Activated CD8-positive, alpha-beta memory T cell treated with anti-CD3 and anti-CD28 coated beads for 4 hours (primary cell): ENCODE results near the gene RASSF8.

ENCODE experiments used
- DNase-seq, 2 donors: peaks; one replicate each; pipeline ENCODE4 v3.0.0-alpha.2; 2020; ENCODE audit warnings: low read depth in 2 of 2

RASSF8 gene

DNA sequence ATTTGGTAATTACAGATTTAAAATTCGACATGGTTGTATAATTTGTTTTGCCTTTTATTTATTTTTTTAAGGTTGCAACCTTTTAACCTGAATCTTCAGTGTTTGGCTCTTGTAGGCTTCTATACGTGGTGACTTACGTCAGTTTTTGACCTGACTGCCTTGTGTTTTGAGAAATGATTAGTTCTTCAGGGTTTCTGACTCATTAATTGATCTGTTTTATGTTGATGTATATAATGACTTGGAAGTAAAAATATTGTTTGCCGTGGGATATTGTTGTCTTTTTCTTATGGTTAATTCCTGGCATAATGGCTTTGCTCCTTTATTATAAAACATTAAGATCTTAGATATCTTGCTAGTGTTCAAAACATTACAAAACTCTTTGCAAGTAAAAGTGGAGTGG, 2.5 kb downstream of the RASSF8 start:
- no peak for DNase-seq

DNA sequence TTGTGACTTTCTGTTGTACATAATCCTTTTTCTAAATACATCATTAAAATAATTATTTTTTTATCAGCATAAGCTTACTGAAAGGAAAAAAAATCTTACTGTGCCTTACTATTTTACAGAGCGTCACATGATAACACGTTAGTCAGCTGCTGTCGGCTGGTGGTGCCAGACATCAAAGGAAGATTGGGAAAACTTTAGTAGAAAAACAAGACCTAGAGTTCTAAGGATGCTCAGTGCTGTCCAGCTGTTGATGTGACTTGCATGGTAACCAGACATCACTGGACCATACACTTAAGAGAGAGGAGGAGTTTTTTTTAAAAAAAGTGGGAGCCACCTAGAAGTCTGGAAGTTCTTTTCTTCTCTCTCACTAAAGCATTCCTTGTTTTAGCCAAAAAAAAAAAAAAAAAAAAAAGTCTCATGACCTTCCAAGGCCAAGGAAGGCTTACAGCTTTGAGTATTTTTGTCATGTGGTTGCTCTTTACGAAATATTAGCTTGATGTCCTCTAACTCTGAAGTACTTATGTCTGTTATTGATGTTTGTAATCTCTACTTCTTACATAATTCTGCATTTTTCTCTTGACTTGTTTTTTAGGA, 4.5 kb downstream of the RASSF8 start:
- DNase-seq, result no peak

DNA sequence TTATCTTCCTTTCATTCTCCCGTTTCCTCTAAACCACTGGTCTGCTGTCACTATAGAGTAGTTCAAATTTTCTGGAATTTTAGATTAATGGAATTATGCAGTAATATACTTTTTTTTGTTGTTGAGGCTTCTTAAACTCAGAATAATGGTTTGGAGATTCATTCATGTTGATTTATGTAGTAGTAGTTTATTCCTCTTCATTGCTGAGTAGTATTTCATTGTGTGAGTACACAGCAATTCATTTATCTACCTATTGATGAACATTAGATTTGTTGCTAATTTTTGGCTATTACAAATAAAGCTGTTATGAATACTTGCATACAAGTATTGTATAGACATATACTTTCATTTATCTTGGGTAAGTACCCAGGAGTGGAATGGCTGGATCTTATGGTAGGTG, 7.2 kb downstream of the RASSF8 start:
- DNase-seq, result no peak

DNA sequence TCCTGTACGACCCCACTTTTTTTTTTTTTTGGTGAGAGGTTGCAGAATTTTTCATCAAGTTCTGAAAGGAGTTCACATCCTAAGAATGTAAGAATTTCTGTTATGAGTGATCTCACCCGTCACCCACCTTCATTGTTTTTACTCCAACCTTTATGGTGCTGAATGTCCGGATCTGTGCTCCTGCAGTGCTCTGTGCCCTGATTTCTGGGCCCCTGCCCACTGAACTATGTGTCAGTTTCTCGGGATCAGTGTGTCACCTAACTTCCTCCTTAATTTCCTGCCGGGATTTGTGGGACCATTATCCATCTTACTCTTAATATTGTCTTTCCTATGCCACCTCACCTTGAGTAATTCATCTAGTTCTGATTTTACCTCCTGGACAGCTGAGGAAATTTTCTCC, 11.6 kb downstream of the RASSF8 start:
- no peak for DNase-seq

DNA sequence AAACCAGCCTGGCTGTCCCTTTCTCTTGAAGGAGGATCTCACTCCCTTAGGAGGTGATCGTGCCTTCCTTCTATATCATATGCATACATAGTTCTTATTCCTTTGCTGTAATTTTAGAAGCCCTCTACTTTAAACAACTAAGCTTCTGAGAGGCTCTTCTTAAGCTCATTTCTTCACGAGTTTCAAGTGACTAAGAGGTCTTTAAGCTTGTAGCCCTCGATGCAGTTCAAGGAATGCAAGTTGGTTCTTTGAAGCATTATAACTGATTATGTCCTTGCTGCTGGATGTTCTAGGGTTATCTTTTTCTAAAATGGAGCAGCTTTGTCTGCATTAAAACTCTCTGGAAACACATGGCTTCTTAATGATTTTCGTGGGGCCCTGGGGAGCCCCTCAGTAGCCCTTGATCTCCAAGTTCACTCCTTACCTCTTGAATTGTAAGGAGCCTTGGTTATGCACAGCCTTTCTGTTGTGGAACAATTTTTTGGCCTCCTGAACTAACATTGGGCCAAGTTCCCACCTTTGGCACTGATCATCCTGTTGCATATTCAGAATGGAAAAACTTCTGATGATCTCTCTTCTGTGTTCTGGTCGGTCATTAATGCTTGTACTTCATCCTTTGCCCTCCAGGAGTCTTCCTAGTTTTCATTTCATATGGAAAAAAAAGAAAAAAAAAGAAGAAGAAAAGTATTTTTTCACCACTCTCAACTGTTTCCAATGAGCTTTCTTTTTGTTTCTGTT, 12.6 kb downstream of the RASSF8 start:
- no peak for DNase-seq

DNA sequence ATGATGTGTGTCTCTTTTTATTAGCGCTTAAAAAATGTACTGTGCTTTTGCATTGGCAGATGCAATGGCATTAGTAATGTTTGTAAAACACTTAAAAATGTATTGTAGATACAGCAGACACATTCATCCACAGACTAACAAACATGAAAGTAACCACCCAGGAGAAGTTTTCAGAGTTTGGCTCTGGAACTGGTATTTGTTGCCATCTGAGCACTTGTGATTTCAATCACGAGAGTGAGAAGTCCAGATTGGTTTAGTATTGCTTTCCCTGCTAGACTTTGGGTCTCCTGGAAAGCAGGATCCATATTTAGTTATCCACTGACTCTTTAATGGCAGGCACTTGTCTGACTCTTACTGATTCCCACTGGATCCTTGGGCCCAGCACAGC, 13.2 kb downstream of the RASSF8 start:
- DNase-seq, result no peak

DNA sequence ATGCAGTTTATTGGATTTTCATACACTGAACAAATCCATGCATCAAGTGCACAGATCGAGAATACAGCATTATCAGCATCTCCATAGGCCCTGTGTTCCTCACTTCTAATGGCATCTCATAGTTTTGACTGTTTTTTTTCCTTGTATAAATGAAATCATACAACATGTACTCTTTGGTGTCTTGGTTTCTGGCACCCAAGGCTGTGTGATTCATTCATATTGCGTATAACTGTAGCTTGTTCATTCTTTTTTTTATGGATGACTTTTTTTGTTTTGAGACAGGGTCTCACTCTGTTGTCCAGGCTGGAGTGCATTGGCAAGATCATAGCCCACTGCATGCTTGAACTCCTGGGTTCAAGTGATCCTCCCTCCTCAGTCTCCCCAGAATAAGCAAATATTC, 14.3 kb downstream of the RASSF8 start:
- no peak for DNase-seq

DNA sequence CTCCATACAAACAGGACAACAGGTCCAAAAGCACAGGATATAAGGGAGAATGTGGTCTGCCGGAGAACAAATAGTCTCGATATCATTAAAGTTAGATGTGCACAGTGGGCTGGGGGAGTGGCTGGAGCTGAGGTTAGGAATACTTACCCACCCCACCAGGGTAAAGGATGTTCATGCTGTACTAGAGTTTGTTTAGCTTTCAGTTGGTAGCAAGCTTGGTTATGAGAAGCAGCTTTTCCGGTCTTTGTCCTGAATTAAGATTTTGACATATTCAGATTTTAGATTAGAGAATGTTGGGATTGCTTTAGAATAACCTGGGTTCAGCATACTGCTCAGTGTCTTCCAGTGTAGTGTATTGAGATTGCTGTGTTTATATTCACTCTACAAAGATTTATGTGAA, 16.7 kb downstream of the RASSF8 start:
- no peak for DNase-seq

DNA sequence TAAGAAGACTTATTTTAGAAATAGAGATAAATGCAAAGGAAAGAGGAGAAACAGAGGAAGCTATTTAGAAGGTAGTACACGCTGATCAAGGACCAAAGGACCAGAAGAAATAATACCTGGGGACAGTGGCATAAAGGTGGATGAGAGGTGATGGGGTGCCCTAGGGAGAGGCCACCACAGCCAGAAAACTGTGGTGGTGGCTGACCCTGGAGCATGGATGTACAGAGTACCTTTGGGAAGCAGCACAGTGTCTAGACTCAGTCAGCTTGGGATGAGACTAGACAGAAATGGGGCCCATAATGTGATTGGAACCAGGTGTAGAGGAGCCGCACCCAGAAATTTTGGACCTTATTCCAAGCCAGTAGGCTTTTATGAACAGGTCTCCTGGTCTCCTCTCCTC, 17.2 kb downstream of the RASSF8 start:
- DNase-seq, result no peak

DNA sequence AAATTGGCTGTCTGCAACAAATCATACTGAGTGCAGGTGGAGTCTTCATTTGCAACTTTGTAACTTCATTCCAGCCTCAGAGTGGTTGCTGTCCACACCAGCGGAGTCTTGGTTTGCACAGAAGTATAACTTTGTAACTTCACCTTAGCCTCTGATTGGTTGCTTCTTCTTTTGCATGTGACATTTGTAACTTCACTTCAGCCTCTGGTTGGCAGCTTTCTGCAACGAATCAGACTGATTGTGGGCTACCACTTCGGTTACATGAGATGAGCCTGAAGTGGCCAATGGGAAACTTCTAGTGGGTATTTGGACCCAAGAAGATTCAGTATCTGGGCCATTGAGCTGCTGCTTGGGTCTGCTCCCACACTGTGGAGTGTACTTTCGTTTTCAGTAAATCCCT, 17.8 kb downstream of the RASSF8 start:
- DNase-seq, result no peak

DNA sequence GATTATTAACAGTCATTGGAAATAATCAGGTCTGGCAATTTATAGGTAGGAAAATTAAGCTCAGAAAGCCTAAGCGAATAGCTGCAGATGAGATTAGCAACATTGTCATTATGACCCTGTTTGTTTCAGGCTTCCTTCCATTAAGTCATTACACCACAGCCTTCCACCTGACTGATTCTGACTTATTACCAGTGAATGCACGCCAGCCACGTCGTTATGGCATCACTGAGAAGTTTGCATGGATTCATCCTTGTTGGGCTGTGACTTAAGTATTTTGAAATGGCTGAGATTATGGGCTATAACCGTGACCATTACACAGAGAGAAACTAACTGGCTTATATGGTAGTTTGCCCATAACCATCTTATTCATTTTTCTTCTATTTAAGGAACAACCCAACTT, 18.6 kb downstream of the RASSF8 start:
- DNase-seq, result no peak

DNA sequence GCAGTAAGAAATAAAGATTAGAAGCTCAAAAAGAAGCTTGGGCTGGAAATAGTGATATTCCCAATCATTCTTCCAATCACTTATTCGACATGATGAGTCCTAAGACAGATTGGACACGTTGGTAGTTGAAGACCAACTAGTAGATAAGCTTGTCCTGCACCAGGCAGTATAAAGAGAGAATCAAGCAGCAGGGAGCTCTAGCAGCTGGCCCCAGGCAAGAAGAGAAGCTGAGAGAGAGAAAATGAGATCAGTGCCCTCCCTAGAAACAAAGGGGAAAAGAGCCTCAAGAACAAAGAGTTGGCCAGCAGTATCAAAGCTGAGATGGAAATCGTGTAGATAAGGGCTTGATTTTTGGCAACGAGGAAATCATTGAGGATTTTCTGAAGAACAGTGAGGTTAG, 20.6 kb downstream of the RASSF8 start:
- no peak for DNase-seq

DNA sequence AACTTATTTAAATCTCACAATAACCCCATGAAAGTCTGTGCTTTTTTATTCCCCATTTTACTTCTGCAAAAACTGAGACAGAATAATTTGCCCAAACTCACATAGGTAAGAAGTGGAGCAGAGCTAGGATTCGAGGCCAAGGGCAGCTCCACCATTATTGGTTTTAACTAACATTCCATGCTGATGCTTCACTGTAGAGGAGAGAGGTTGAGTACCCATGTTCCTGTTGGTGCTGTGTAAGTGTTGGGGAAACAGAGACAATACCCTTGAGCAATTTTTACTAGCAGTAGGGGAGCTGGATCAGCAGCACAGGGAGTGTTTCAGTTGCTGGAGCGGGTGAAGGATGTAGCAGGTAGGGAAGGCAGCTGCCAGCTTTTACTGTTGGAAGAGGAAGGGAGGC, 21.1 kb downstream of the RASSF8 start:
- no peak for DNase-seq

DNA sequence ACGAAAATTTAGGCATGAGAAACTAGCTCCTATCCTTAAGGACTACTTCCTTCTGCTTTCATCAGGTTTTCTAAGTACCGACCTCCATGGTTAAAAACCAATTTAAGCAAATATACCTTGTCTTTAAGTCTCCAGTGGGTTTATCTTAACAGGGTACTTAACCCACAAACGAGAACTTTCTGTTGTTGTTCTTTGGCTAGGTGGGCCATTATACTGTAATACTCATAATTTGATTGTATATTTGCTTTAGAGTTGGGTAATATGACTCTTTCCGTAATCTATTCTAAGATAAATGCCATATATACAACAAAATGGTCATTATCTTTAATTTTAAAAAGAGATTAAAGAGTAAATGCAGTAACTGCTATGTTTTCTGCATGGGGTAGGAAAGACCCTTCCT, 21.6 kb downstream of the RASSF8 start:
- no peak for DNase-seq

DNA sequence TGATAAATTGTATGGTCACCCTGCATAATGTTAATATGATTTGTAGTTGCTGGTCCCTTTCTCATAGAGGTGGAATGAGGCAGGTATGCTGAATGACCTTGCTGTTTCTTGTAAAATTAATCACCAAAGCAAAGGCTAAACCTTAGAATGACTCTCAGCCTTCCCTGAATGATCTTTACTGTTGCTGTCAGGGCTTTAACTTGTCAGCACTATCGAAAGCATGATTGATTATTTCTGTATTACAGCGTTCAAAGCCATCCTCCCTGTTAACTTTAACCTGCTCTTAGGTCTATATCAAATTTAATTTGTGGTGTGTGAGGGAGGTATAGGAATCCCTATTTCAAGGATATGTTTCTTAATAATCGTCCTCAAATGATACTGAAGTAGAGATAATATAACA, 23.1 kb downstream of the RASSF8 start:
- no peak for DNase-seq

DNA sequence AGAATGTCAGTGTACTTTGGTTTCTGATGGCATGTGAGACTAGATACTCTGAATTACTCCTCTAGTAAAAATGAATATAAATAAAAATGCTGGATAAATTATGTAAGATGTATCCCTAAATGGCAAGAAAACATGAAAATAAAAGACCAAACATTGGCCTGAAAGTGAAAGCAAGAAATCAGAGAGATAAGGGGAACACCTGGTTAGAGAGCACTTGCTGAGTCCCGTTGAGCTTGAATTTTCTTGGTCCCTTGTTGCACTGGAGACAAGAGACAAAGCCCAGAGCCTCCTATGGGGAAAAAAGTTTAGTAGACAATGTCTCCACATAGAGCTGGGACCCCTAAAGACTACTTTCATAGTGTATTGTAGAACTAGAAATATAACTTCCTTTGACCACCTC, 23.9 kb downstream of the RASSF8 start:
- no peak for DNase-seq

DNA sequence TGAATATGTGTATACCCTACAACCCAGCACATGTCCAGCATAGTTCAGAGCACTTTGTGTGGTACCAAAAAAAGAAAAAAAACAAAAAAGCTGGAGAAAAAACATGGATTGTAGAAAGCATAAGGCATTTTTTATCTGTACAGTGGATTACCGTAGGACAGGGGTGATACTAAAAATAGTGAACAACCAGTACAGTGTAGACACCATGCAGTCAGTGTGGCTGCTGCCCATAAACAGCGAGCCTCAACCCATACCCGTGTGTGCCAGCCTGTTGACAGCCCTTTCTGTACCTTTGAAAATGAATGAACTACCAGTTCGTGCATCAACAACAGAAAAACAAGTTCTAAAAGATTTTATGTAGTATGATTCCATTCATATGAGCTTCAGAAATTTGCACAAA, 25.1 kb downstream of the RASSF8 start:
- no peak for DNase-seq

DNA sequence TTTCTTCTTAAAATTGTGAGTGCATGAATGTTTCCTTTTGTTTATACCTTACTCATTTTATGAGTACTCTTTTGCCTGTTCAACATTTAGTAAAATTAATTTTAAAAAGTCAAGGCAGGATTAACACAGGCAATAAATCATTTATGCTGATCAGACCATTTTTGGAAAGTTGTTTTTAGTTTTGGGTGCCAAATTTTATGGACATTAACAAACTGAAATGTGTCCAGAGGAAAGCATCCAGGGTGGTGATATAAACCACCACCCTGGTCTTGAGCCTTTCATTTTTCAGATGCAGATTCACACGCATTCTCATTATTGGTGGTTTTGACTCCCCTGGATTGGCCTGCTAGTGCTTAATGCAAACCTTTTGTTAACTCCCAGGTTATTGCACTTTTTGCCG, 26.3 kb downstream of the RASSF8 start:
- no peak for DNase-seq

DNA sequence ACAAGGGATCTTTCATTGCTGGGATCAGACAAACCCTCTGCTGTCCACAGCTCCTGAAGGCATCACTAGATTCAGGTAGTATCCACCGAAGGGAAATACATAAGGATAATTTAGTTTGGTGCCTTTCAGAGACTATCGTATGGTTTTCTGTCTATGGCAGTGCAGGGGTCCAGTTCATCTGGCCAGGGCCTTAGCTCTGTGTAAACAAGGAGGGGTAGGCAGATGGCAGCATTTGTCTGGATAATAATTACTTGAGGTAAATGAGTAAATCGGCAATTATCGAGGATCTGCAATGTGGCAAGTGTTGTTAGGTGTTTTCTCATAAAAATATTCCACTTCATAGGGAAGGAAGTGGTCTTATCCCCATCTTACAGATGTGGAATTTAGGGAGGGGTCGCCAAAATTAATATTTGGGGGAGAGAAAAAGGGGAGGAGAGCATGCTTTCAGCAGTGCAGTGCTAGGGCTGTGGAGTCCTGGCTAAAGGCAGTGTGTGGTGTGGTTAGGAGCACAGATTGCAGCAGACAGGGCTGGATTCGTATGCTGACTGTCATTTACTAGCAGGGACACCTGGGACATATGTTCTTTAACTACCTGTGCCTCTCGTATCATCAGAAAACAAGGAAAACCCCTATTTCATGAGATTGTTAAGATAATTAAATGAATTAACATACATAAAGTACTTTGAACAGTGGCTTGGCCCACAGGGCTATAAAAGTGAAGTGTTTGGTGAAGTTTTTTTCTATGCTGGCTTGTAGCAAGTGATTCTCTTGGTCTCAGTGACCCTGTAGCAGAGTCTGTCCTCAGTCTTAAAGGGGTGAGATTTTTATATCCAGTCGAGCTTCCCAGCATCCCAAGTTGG, 27.1 kb downstream of the RASSF8 start:
- DNase-seq, result no peak

DNA sequence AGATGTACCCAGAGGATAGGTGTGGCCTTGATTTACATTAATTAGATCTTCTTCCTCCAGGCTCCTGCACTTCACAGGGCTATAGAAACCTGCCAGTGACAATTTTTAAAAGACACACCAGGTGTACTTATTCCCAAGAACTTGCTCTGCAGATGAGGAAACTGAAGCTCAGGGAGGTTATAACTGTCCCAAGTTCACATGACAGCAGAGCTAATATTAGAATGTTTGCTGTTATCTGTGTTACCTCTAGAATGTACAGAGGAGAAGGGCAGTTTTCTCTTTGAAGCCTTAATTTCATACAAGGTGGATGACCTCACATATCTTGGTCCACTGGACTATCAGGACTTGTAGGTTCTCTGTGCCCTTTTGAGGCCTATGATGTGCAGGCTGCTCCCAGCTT, 27.7 kb downstream of the RASSF8 start:
- DNase-seq, result no peak

DNA sequence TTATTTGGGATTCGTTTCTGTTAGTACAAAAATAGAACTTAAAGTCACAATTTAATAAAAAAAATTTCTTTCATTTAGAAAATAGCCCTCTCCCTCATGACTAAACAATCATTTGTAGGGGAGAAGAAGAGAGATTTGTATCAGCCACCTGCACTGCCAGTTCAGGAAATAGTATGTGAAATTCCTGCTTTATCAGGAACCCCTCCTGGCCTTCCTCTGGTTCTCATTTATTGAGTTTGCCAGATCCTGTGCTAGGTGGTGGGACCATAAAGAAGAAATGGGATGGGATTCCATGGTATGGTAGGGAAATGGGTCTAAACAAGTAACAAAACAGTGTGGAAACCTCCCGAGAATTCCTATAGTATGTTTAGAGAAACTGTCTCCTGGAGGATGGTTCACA, 30.0 kb downstream of the RASSF8 start:
- DNase-seq, result no peak

DNA sequence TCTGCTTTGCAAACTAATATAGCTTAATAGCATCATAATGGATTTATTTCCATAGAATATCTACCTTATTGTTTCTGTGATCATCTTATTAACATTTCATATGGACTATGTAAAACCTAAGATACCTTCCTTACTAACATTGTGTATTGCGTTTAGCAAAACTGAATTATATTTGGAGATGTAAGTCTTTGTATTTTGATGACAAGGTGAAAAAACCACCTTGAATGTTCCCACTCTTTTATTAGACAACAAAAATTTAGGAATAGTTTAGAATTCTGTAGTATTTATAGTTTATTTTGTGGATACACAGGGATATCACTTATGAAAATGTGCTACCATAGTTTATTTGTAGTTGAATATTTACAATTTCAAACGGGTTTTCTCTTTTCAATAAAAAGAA, 32.0 kb downstream of the RASSF8 start:
- no peak for DNase-seq
